Measurements from ENCODE around the gene TRMT2B. TPM values are rescaled to one million over a fixed set of nuclear protein-coding genes. Genes with fewer than 3 reads are reported as not detected.

TRMT2B gene
- total RNA-seq, 2 donors from 2014 or later = 14.1 to 19.8 TPM

DNA sequence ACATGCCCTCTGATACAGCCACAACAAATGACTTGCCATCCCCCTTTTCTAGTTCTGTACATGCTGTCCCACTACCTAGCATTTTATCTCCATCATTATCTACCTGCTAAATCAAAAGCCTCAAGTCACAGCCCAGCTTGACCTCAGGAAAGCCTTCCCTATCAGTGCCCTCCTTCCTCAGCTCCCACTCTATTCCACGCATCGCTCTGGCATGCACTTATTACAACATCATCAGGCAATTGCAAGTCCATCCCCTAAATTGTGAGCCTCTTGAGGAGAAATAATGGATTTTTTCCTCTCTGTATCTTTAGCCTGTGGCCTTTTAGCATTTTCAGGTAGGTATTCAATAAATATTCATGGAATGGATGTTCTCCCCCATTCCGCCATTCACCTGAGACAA, 76.7 kb downstream of the TRMT2B start:
- H3K27ac ChIP-seq (ENCODE audit: low read depth, low read length) = no peak overlapping the region
- H3K4me1 ChIP-seq (ENCODE audit: control insufficient read depth, insufficient read depth, low read length) = no peaks in the 10 kb centered on the region
- H3K4me3 ChIP-seq (ENCODE audit: low read length) = no peak overlapping the region
- no peaks in the 10 kb centered on the region for H3K9me3 ChIP-seq (ENCODE audit: control insufficient read depth, low read length)
- H3K9me3 Mint-ChIP-seq = peaks cover 58% of the 10 kb centered on the region
- no peak overlapping the region for H3K4me3 Mint-ChIP-seq
- no peaks in the 10 kb centered on the region for H3K36me3 ChIP-seq (ENCODE audit: control insufficient read depth, insufficient read depth, low read length)
- H3K27ac Mint-ChIP-seq = no peak overlapping the region
- H3K9ac ChIP-seq (ENCODE audit: extremely low read depth, low read length, poor library complexity, severe bottlenecking) = no peak overlapping the region
- no peaks in the 10 kb centered on the region for H3K27me3 Mint-ChIP-seq (ENCODE audit: insufficient read depth)
- no peaks in the 10 kb centered on the region for H3K4me1 Mint-ChIP-seq
- H3K27me3 ChIP-seq (ENCODE audit: control insufficient read depth, insufficient read depth, low read length, poor library complexity, severe bottlenecking) = no peaks in the 10 kb centered on the region
- TF ChIP-seq, protein P1, sequence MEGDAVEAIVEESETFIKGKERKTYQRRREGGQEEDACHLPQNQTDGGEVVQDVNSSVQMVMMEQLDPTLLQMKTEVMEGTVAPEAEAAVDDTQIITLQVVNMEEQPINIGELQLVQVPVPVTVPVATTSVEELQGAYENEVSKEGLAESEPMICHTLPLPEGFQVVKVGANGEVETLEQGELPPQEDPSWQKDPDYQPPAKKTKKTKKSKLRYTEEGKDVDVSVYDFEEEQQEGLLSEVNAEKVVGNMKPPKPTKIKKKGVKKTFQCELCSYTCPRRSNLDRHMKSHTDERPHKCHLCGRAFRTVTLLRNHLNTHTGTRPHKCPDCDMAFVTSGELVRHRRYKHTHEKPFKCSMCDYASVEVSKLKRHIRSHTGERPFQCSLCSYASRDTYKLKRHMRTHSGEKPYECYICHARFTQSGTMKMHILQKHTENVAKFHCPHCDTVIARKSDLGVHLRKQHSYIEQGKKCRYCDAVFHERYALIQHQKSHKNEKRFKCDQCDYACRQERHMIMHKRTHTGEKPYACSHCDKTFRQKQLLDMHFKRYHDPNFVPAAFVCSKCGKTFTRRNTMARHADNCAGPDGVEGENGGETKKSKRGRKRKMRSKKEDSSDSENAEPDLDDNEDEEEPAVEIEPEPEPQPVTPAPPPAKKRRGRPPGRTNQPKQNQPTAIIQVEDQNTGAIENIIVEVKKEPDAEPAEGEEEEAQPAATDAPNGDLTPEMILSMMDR (conservative IDR thresholded peaks at IDR 0.05) = no peak
- no peak for DNase-seq
- WGBS, 2 experiments (ENCODE audit: insufficient coverage in 1 of 2, insufficient read length in 1 of 2) = 100% methylated on average over 3 of the region's 3 CpGs; no CpG with 5 or more reads in 1 of the 2 experiments
- H3K36me3 Mint-ChIP-seq (ENCODE audit: low read depth) = peaks cover 3% of the 10 kb centered on the region

DNA sequence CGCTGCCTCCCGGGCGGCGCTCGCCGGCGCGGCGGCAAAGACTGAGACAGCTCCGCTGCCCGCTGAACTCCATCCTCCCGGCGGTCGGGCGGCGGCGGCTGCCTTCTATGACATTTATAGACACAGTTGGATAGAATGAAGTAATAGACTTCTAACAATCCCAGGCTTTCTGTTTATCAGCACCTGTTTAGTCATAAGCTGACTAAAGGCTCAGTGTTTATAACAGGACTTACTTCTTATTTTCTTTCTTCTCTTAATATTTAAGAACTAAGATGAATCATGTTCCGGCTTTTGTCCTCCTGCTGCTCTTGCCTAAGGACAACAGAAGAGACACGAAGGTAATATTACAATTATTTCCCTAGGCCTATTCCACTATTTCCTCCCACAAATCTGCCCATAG, 78.5 kb downstream of the TRMT2B start:
- H3K9me3 Mint-ChIP-seq = peaks cover 50% of the 10 kb centered on the region
- H3K4me3 Mint-ChIP-seq = no peak overlapping the region
- no peak for DNase-seq
- H3K9ac ChIP-seq (ENCODE audit: extremely low read depth, low read length, poor library complexity, severe bottlenecking) = no peak overlapping the region
- H3K4me1 ChIP-seq (ENCODE audit: control insufficient read depth, insufficient read depth, low read length) = no peaks in the 10 kb centered on the region
- no peak overlapping the region for H3K27ac ChIP-seq (ENCODE audit: low read depth, low read length)
- no peak overlapping the region for H3K4me3 ChIP-seq (ENCODE audit: low read length)
- H3K27ac Mint-ChIP-seq = no peak overlapping the region
- H3K36me3 ChIP-seq (ENCODE audit: control insufficient read depth, insufficient read depth, low read length) = no peaks in the 10 kb centered on the region
- H3K27me3 Mint-ChIP-seq (ENCODE audit: insufficient read depth) = no peaks in the 10 kb centered on the region
- H3K36me3 Mint-ChIP-seq (ENCODE audit: low read depth) = peaks cover 3% of the 10 kb centered on the region
- H3K27me3 ChIP-seq (ENCODE audit: control insufficient read depth, insufficient read depth, low read length, poor library complexity, severe bottlenecking) = no peaks in the 10 kb centered on the region
- TF ChIP-seq, protein P1 (conservative IDR thresholded peaks at IDR 0.05) = no peak
- WGBS, 2 experiments (ENCODE audit: insufficient coverage in 1 of 2, insufficient read length in 1 of 2) = 98% methylated on average over 4 of the region's 19 CpGs; no CpG with 5 or more reads in 1 of the 2 experiments
- H3K4me1 Mint-ChIP-seq = no peaks in the 10 kb centered on the region
- no peaks in the 10 kb centered on the region for H3K9me3 ChIP-seq (ENCODE audit: control insufficient read depth, low read length)

DNA sequence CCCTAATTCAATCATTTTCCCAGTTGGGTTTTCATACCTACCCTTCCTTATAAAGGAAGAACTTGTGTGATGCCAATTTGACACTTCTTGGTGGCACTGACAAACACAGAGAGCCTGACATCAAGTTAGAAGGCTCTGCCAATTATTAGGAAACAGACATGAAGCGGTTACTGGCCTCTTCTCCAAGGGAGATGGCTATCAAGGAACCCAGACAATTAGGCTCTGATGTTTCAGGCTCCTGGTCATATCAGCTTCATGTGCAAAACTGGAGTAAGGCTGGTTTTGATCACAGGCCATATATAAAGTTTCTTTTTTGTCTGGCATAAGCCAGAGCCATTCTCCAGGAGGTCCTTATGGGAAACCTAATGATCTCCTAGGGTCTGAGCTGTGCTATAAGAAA, 82.0 kb downstream of the TRMT2B start:
- DNase-seq = no peak
- Histone ChIP-seq H3K27ac (ENCODE audit: low read depth, low read length) (no peak overlapping the region), H3K4me3 (ENCODE audit: low read length) (no peak overlapping the region), H3K27me3 (ENCODE audit: control insufficient read depth, insufficient read depth, low read length, poor library complexity, severe bottlenecking) (no peaks in the 10 kb centered on the region), H3K4me1 (ENCODE audit: control insufficient read depth, insufficient read depth, low read length) (no peaks in the 10 kb centered on the region), H3K9me3 (ENCODE audit: control insufficient read depth, low read length) (no peaks in the 10 kb centered on the region), H3K36me3 (ENCODE audit: control insufficient read depth, insufficient read depth, low read length) (no peaks in the 10 kb centered on the region), H3K9ac (ENCODE audit: extremely low read depth, low read length, poor library complexity, severe bottlenecking) (no peak overlapping the region)
- Mint-ChIP-seq H3K9me3 (peaks cover 44% of the 10 kb centered on the region), H3K27me3 (ENCODE audit: insufficient read depth) (no peaks in the 10 kb centered on the region), H3K36me3 (ENCODE audit: low read depth) (peaks cover 3% of the 10 kb centered on the region), H3K4me3 (no peak overlapping the region), H3K27ac (no peak overlapping the region), H3K4me1 (no peaks in the 10 kb centered on the region)
- TF ChIP-seq, protein P1 (conservative IDR thresholded peaks at IDR 0.05) = no peak
- 90% methylated on average over 1 of the region's 1 CpG; no CpG with 5 or more reads in 1 of the 2 experiments for WGBS, 2 experiments (ENCODE audit: insufficient coverage in 1 of 2, insufficient read length in 1 of 2)
